ENCODE results near the gene NRBF2.

GRCh38 chr10:63201118-63201517 is 68.0 kb downstream of the NRBF2 start:
- TF ChIP-seq CTCF (IDR thresholded peaks at IDR 0.05; ENCODE audit: low read length) (peak; percentile 13; the same call in 1 of the 2 replicates), EZH2 (IDR thresholded peaks at IDR 0.05; ENCODE audit: borderline replicate concordance, low read length) (no peak)
